Astrocyte (in vitro differentiated cells and primary cell): ENCODE measurements around the gene KCNA2.

ENCODE experiments used
- CTCF ChIP-seq: IDR thresholded peaks from 2 replicates; pipeline ENCODE4 v1.5.1; 2011; ENCODE audit warnings: low read depth, mild to moderate bottlenecking, inconsistent platforms, low read length, moderate library complexity; ENCODE audit not compliant: insufficient read depth
- EZH2 ChIP-seq: IDR thresholded peaks from 2 replicates; pipeline ENCODE4 v1.6.1; 2012; ENCODE audit warnings: mild to moderate bottlenecking, low read length, inconsistent platforms; ENCODE audit not compliant: insufficient read depth

- TF ChIP-seq CTCF: no peak
- TF ChIP-seq EZH2: no peak
Observed at GRCh38 chr1:110572751-110573150, 33.4 kb downstream of the KCNA2 start.
